ENCODE measurements around the gene NFKBIZ. TPM values are rescaled to one million over a fixed set of nuclear protein-coding genes. Genes with fewer than 3 reads are reported as not detected.

The NFKBIZ gene
- total and polyA plus RNA-seq, 2 donors (not counting 1 experiment from before 2014, with no cell fraction given), result 14.7 to 38.8 TPM

- no peaks in the 10 kb centered on the region for H3K9me3 ChIP-seq (ENCODE audit: control insufficient read depth, insufficient read depth, low read depth, low read length)
- no peaks in the 10 kb centered on the region for H3K27me3 ChIP-seq (ENCODE audit: control insufficient read depth, insufficient read depth, low read length)
- no peaks in the 10 kb centered on the region for H3K4me1 ChIP-seq (ENCODE audit: control insufficient read depth, extremely low read depth, insufficient read depth, low read length)
- no peaks in the 10 kb centered on the region for H3K36me3 ChIP-seq (ENCODE audit: control insufficient read depth, insufficient read depth, low read length)
- H2AFZ ChIP-seq (ENCODE audit: low read length), result no peak overlapping the region
- no peak for TF ChIP-seq CTCF (conservative IDR thresholded peaks at IDR 0.05 in 1 of 2, IDR thresholded peaks at IDR 0.05 in 1 of 2; ENCODE audit: low read depth in 1 of 2, low read length in 2 of 2)
- no peak for TF ChIP-seq EZH2 (IDR thresholded peaks at IDR 0.05; ENCODE audit: low read length, missing control alignments)
- H3K79me2 ChIP-seq (ENCODE audit: control insufficient read depth, insufficient read depth, low read length), result no peaks in the 10 kb centered on the region
- DNase-seq (ENCODE audit: low read depth in 2 of 2), result no peak
- no peak overlapping the region for H3K4me2 ChIP-seq (ENCODE audit: extremely low read depth, insufficient read depth, low read length)
- no peaks in the 10 kb centered on the region for H4K20me1 ChIP-seq (ENCODE audit: control insufficient read depth, extremely low read depth, insufficient read depth, low read length)
- no peak overlapping the region for H3K4me3 ChIP-seq (replicated peaks in 1 of 4; ENCODE audit: control extremely low read depth in 1 of 4, insufficient read depth in 1 of 4, low read depth in 3 of 4, low read length in 4 of 4)
- H3K9ac ChIP-seq (ENCODE audit: insufficient read depth, low read length), result no peak overlapping the region
- no peak overlapping the region for H3K27ac ChIP-seq (ENCODE audit: insufficient read depth, low read length)
Measured at GRCh38 chr3:101878589-101878988, 29.3 kb downstream of the NFKBIZ start.

DNA sequence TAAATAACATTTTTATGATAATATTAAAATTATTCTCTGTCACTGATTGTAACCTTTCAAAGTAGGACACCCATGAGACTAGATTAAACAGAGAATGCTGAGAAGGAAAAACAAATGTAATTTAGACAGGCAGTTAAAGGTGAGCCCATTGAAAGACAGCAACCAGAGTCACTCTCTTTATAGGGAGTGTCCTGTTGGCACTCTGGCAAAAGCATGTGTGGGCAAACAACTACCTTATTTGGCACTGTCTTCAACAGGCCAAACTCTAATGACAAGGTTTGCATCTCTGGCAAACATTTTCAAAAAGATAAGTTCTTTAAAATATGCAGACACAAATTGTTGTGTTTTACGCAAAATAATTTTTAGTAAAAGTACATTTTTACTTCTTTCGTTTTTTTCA is 29.8 kb downstream of the NFKBIZ start:
- Histone ChIP-seq H3K27me3 (ENCODE audit: control insufficient read depth, insufficient read depth, low read length) (no peaks in the 10 kb centered on the region), H3K4me2 (ENCODE audit: extremely low read depth, insufficient read depth, low read length) (no peak overlapping the region), H2AFZ (ENCODE audit: low read length) (no peak overlapping the region), H3K79me2 (ENCODE audit: control insufficient read depth, insufficient read depth, low read length) (no peaks in the 10 kb centered on the region), H3K9me3 (ENCODE audit: control insufficient read depth, insufficient read depth, low read depth, low read length) (no peaks in the 10 kb centered on the region), H4K20me1 (ENCODE audit: control insufficient read depth, extremely low read depth, insufficient read depth, low read length) (no peaks in the 10 kb centered on the region), H3K4me1 (ENCODE audit: control insufficient read depth, extremely low read depth, insufficient read depth, low read length) (no peaks in the 10 kb centered on the region), H3K36me3 (ENCODE audit: control insufficient read depth, insufficient read depth, low read length) (no peaks in the 10 kb centered on the region), H3K4me3 (replicated peaks in 1 of 4; ENCODE audit: control extremely low read depth in 1 of 4, insufficient read depth in 1 of 4, low read depth in 3 of 4, low read length in 4 of 4) (no peak overlapping the region), H3K27ac (ENCODE audit: insufficient read depth, low read length) (no peak overlapping the region), H3K9ac (ENCODE audit: insufficient read depth, low read length) (no peak overlapping the region)
- DNase-seq (ENCODE audit: low read depth in 2 of 2), result no peak
- TF ChIP-seq EZH2 (IDR thresholded peaks at IDR 0.05; ENCODE audit: low read length, missing control alignments) (no peak), CTCF (conservative IDR thresholded peaks at IDR 0.05 in 1 of 2, IDR thresholded peaks at IDR 0.05 in 1 of 2; ENCODE audit: low read depth in 1 of 2, low read length in 2 of 2) (no peak)

DNA sequence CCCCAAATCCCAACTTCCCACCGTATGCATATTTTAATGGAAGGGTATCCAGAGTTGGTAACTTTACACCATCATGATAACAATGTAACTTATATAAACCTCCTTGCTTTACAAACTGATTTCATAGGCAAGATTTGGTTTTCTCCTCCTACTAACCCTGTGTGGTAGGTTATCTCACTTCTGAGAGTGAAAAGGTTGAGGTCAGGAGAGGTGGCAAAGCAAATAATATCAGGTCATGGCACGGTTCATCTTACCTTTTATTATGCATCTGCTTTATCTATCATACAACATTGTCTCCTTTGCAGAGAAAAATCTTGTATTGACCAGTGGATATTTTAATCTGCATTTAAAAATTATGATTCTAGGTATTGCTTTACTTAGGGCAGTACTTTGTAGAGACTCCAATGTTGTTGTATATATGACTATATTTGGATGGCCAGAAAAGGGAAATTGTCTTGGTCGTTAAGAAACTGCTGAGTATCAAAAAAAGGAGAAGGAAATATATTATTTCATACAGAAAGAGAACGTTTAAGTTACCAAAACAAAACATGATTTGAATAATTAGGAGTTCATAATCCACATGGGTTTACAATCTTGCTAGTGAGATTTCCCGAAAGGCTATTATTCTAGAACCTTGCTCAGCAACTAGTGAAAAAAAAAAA is 30.4 kb downstream of the NFKBIZ start:
- no peak for DNase-seq (ENCODE audit: low read depth in 2 of 2)
- H3K4me2 ChIP-seq (ENCODE audit: extremely low read depth, insufficient read depth, low read length), result no peak overlapping the region
- H3K9me3 ChIP-seq (ENCODE audit: control insufficient read depth, insufficient read depth, low read depth, low read length), result no peaks in the 10 kb centered on the region
- no peaks in the 10 kb centered on the region for H3K4me1 ChIP-seq (ENCODE audit: control insufficient read depth, extremely low read depth, insufficient read depth, low read length)
- H3K36me3 ChIP-seq (ENCODE audit: control insufficient read depth, insufficient read depth, low read length), result no peaks in the 10 kb centered on the region
- TF ChIP-seq CTCF (conservative IDR thresholded peaks at IDR 0.05 in 1 of 2, IDR thresholded peaks at IDR 0.05 in 1 of 2; ENCODE audit: low read depth in 1 of 2, low read length in 2 of 2), result no peak
- no peak for TF ChIP-seq EZH2 (IDR thresholded peaks at IDR 0.05; ENCODE audit: low read length, missing control alignments)
- no peak overlapping the region for H3K4me3 ChIP-seq (replicated peaks in 1 of 4; ENCODE audit: control extremely low read depth in 1 of 4, insufficient read depth in 1 of 4, low read depth in 3 of 4, low read length in 4 of 4)
- H3K9ac ChIP-seq (ENCODE audit: insufficient read depth, low read length), result no peak overlapping the region
- H3K79me2 ChIP-seq (ENCODE audit: control insufficient read depth, insufficient read depth, low read length), result no peaks in the 10 kb centered on the region
- H3K27me3 ChIP-seq (ENCODE audit: control insufficient read depth, insufficient read depth, low read length), result no peaks in the 10 kb centered on the region
- no peak overlapping the region for H3K27ac ChIP-seq (ENCODE audit: insufficient read depth, low read length)
- no peaks in the 10 kb centered on the region for H4K20me1 ChIP-seq (ENCODE audit: control insufficient read depth, extremely low read depth, insufficient read depth, low read length)
- H2AFZ ChIP-seq (ENCODE audit: low read length), result no peak overlapping the region
